Measurements from ENCODE around the gene CD63. TPM values are rescaled to one million over a fixed set of nuclear protein-coding genes. Genes with fewer than 3 reads are reported as not detected.

CD63 gene
- total and polyA plus RNA-seq, 9 of the 15 experiments (the other 6 are each of a cell fraction or from before 2014, with no cell fraction given), result 313 to 735 (median 433) TPM

DNA sequence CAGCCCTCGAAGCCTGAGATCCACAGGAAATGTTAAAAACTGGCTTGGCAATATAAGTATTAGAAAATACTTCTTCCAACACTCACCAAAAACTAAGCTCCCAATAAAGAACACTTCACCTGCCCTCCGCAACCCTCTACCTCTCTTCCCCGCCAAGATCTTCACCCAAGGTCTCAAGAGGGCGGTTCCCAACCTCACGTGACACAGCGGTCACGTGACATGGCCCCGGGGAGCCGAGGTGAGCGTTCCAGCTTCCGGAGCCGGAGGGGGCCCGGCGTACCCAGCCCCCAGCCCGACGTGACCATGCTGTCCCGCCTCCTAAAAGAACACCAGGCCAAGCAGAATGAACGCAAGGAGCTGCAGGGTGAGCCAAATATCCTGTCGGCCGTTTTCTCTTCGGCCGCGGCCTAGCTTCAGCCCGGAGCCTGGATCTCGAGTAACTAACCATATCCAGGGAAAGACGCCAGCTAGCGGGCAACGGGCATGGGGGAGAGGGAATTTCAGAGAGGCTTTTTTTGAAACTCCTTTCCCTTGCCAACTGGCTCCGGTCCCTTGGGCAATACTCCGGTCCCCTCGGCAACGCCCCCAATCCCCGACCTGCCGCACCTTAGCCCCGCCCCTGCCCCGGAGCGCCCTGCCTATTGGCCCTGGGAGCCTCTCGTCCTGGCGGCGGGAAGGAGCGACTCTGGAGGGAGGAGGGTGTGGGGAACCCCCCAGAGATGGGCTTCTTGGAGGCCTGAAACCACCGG is 12.8 kb downstream of the CD63 start, which contains the start of gene BLOC1S1 (continued):
- TF ChIP-seq, protein P1, sequence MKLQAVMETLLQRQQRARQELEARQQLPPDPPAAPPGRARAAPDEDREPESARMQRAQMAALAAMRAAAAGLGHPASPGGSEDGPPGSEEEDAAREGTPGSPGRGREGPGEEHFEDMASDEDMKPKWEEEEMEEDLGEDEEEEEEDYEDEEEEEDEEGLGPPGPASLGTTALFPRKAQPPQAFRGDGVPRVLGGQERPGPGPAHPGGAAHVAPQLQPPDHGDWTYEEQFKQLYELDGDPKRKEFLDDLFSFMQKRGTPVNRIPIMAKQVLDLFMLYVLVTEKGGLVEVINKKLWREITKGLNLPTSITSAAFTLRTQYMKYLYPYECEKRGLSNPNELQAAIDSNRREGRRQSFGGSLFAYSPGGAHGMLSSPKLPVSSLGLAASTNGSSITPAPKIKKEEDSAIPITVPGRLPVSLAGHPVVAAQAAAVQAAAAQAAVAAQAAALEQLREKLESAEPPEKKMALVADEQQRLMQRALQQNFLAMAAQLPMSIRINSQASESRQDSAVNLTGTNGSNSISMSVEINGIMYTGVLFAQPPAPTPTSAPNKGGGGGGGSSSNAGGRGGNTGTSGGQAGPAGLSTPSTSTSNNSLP (IDR thresholded peaks at IDR 0.05; ENCODE audit: borderline replicate concordance, low read depth, low read length), result no peak
- no peak for TF ChIP-seq CEBPG (CRISPR knock-in tag; IDR thresholded peaks at IDR 0.05)
- TF ChIP-seq CEBPG (tag; conservative IDR thresholded peaks at IDR 0.05 in 1 of 2, IDR thresholded peaks at IDR 0.05 in 1 of 2), result peak; percentile 58 to 62; a peak in 3 of 4 replicates
- TF ChIP-seq, protein P2, sequence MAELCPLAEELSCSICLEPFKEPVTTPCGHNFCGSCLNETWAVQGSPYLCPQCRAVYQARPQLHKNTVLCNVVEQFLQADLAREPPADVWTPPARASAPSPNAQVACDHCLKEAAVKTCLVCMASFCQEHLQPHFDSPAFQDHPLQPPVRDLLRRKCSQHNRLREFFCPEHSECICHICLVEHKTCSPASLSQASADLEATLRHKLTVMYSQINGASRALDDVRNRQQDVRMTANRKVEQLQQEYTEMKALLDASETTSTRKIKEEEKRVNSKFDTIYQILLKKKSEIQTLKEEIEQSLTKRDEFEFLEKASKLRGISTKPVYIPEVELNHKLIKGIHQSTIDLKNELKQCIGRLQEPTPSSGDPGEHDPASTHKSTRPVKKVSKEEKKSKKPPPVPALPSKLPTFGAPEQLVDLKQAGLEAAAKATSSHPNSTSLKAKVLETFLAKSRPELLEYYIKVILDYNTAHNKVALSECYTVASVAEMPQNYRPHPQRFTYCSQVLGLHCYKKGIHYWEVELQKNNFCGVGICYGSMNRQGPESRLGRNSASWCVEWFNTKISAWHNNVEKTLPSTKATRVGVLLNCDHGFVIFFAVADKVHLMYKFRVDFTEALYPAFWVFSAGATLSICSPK (IDR thresholded peaks at IDR 0.05; ENCODE audit: borderline replicate concordance), result no peak
- TF ChIP-seq, protein P3, sequence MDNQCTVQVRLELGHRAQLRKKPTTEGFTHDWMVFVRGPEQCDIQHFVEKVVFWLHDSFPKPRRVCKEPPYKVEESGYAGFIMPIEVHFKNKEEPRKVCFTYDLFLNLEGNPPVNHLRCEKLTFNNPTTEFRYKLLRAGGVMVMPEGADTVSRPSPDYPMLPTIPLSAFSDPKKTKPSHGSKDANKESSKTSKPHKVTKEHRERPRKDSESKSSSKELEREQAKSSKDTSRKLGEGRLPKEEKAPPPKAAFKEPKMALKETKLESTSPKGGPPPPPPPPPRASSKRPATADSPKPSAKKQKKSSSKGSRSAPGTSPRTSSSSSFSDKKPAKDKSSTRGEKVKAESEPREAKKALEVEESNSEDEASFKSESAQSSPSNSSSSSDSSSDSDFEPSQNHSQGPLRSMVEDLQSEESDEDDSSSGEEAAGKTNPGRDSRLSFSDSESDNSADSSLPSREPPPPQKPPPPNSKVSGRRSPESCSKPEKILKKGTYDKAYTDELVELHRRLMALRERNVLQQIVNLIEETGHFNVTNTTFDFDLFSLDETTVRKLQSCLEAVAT (IDR thresholded peaks at IDR 0.05), result no peak
- TF ChIP-seq CREB1 (IDR thresholded peaks at IDR 0.05), result no peak
- TF ChIP-seq CREB1 (CRISPR knock-in tag; IDR thresholded peaks at IDR 0.05), result peak; percentile 57; the same call in 1 of the 2 replicates
- peak; percentile 65; the same call in 1 of the 2 replicates for TF ChIP-seq SREBF1 (IDR thresholded peaks at IDR 0.05; ENCODE audit: borderline replicate concordance, low read depth, low read length)
- TF ChIP-seq, protein P4, sequence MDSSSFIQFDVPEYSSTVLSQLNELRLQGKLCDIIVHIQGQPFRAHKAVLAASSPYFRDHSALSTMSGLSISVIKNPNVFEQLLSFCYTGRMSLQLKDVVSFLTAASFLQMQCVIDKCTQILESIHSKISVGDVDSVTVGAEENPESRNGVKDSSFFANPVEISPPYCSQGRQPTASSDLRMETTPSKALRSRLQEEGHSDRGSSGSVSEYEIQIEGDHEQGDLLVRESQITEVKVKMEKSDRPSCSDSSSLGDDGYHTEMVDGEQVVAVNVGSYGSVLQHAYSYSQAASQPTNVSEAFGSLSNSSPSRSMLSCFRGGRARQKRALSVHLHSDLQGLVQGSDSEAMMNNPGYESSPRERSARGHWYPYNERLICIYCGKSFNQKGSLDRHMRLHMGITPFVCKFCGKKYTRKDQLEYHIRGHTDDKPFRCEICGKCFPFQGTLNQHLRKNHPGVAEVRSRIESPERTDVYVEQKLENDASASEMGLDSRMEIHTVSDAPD (CRISPR knock-in tag; IDR thresholded peaks at IDR 0.05), result no peak
- TF ChIP-seq, protein P5, sequence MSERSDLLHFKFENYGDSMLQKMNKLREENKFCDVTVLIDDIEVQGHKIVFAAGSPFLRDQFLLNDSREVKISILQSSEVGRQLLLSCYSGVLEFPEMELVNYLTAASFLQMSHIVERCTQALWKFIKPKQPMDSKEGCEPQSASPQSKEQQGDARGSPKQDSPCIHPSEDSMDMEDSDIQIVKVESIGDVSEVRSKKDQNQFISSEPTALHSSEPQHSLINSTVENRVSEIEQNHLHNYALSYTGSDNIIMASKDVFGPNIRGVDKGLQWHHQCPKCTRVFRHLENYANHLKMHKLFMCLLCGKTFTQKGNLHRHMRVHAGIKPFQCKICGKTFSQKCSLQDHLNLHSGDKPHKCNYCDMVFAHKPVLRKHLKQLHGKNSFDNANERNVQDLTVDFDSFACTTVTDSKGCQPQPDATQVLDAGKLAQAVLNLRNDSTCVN (CRISPR knock-in tag; IDR thresholded peaks at IDR 0.05), result no peak
- TF ChIP-seq NFIX (CRISPR knock-in tag; IDR thresholded peaks at IDR 0.05; ENCODE audit: low read depth), result no peak
- TF ChIP-seq RUNX1 (IDR thresholded peaks at IDR 0.05; ENCODE audit: low read depth), result peak; percentile 74; the same call in 1 of the 2 replicates
- TF ChIP-seq ZNF133 (CRISPR knock-in tag; IDR thresholded peaks at IDR 0.05), result no peak
- TF ChIP-seq, protein P6, sequence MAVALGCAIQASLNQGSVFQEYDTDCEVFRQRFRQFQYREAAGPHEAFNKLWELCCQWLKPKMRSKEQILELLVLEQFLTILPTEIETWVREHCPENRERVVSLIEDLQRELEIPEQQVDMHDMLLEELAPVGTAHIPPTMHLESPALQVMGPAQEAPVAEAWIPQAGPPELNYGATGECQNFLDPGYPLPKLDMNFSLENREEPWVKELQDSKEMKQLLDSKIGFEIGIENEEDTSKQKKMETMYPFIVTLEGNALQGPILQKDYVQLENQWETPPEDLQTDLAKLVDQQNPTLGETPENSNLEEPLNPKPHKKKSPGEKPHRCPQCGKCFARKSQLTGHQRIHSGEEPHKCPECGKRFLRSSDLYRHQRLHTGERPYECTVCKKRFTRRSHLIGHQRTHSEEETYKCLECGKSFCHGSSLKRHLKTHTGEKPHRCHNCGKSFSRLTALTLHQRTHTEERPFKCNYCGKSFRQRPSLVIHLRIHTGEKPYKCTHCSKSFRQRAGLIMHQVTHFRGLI (CRISPR knock-in tag; IDR thresholded peaks at IDR 0.05), result no peak

Data from K562 (cell line).